Trophoblast cell (in vitro differentiated cells and primary cell): ENCODE results near the gene LRFN2.

ENCODE experiments used
- DNase-seq, 2 donors: peaks; one replicate each; pipeline ENCODE4 v3.0.0-alpha.2; 2016
- H2AFZ ChIP-seq: 2 replicates; pipeline ENCODE4 v1.6.1; 2013; ENCODE audit warnings: low read length, moderate library complexity, mild to moderate bottlenecking; ENCODE audit not compliant: insufficient read depth, poor library complexity
- H2AK5ac ChIP-seq: 2 replicates; pipeline ENCODE4 v1.6.1; 2013; ENCODE audit warnings: mild to moderate bottlenecking, low read length
- H2BK120ac ChIP-seq: 2 replicates; pipeline ENCODE4 v1.6.1; 2013; ENCODE audit warnings: low read length, mild to moderate bottlenecking, moderate library complexity; ENCODE audit not compliant: insufficient read depth, poor library complexity
- H2BK12ac ChIP-seq: 2 replicates; pipeline ENCODE4 v1.6.1; 2013; ENCODE audit warnings: mild to moderate bottlenecking, low read length, moderate library complexity
- H2BK5ac ChIP-seq: 2 replicates; pipeline ENCODE4 v1.6.1; 2013; ENCODE audit warnings: low read length, low read depth, moderate library complexity, mild to moderate bottlenecking; ENCODE audit not compliant: poor library complexity
- H3K14ac ChIP-seq: 2 replicates; pipeline ENCODE4 v1.6.1; 2013; ENCODE audit warnings: mild to moderate bottlenecking, low read length
- H3K18ac ChIP-seq: 2 replicates; pipeline ENCODE4 v1.6.1; 2013; ENCODE audit warnings: mild to moderate bottlenecking, low read length
- H3K23ac ChIP-seq: 2 replicates; pipeline ENCODE4 v1.6.1; 2013; ENCODE audit warnings: low read length
- H3K27ac ChIP-seq: 2 replicates; pipeline ENCODE4 v1.5.1; 2013; ENCODE audit warnings: low read depth, mild to moderate bottlenecking, inconsistent platforms, low read length, moderate library complexity
- H3K27me3 ChIP-seq: 2 replicates; pipeline ENCODE4 v1.6.1; 2013; ENCODE audit warnings: inconsistent platforms, mild to moderate bottlenecking, low read length, moderate library complexity; ENCODE audit not compliant: insufficient read depth
- H3K36me3 ChIP-seq, 2 experiments: 1 replicate in 1 of 2; 2 replicates in 1 of 2; pipeline ENCODE4 v1.6.1; 2013; ENCODE audit warnings: low read length in 2 of 2, mild to moderate bottlenecking in 2 of 2, moderate library complexity in 1 of 2; ENCODE audit not compliant: insufficient read depth in 2 of 2, control insufficient read depth in 1 of 2
- H3K4ac ChIP-seq: 2 replicates; pipeline ENCODE4 v1.6.1; 2013; ENCODE audit warnings: low read depth, mild to moderate bottlenecking, low read length, moderate library complexity
- H3K4me1 ChIP-seq, 2 experiments: 1 replicate in 1 of 2; 2 replicates in 1 of 2; pipeline ENCODE4 v1.6.1; 2013; ENCODE audit warnings: low read length in 2 of 2, mild to moderate bottlenecking in 2 of 2, moderate library complexity in 1 of 2; ENCODE audit not compliant: insufficient read depth in 2 of 2, control insufficient read depth in 1 of 2
- H3K4me2 ChIP-seq: 2 replicates; pipeline ENCODE4 v1.6.1; 2013; ENCODE audit warnings: inconsistent platforms, mild to moderate bottlenecking, low read length, moderate library complexity
- H3K4me3 ChIP-seq: 2 replicates; pipeline ENCODE4 v1.5.1; 2013; ENCODE audit warnings: mild to moderate bottlenecking, low read depth, low read length, inconsistent platforms
- H3K79me1 ChIP-seq: one replicate; pipeline ENCODE4 v1.6.1; 2013; ENCODE audit warnings: low read length
- H3K79me2 ChIP-seq: 2 replicates; pipeline ENCODE4 v1.6.1; 2013; ENCODE audit warnings: low read length, mild to moderate bottlenecking; ENCODE audit not compliant: control insufficient read depth, insufficient read depth, poor library complexity
- H3K9ac ChIP-seq: 2 replicates; pipeline ENCODE4 v1.6.1; 2013; ENCODE audit warnings: mild to moderate bottlenecking, low read length
- H3K9me3 ChIP-seq: 2 replicates; pipeline ENCODE4 v1.6.1; 2013; ENCODE audit warnings: low read depth, mild to moderate bottlenecking, control low read depth, inconsistent platforms, low read length; ENCODE audit not compliant: insufficient read depth
- H4K12ac ChIP-seq: 2 replicates; pipeline ENCODE4 v1.6.1; 2013; ENCODE audit warnings: low read depth, mild to moderate bottlenecking, low read length, moderate library complexity
- H4K8ac ChIP-seq: 2 replicates; pipeline ENCODE4 v1.6.1; 2013; ENCODE audit warnings: low read depth, mild to moderate bottlenecking, low read length, moderate library complexity
- H4K91ac ChIP-seq: one replicate; pipeline ENCODE4 v1.6.1; 2013; ENCODE audit warnings: low read depth, mild to moderate bottlenecking, low read length, moderate library complexity
- WGBS: extraction: QIAGEN DNeasy Blood & Tissue Kit; methylation state at CpG from one replicate; pipeline ENCODE4 v1.1.7; 2013; ENCODE audit warnings: missing lambda C conversion rate; ENCODE audit not compliant: insufficient read length, insufficient coverage; ENCODE audit errors: extremely low coverage; 5-methylcytosine and 5-hydroxymethylcytosine counted together

Gene LRFN2

GRCh38 chr6:40606526-40606925 is 19.4 kb upstream of the LRFN2 start:
- no peak overlapping the region for H3K4me2 ChIP-seq
- H3K79me2 ChIP-seq: no peaks in the 10 kb centered on the region
- no peak overlapping the region for H3K27ac ChIP-seq
- H4K12ac ChIP-seq: no peak overlapping the region
- no peak overlapping the region for H4K8ac ChIP-seq
- no peak overlapping the region for H2BK5ac ChIP-seq
- no peak overlapping the region for H3K18ac ChIP-seq
- no peak overlapping the region for H3K4ac ChIP-seq
- no peaks in the 10 kb centered on the region for H3K4me1 ChIP-seq
- no peak overlapping the region for H3K14ac ChIP-seq
- no peaks in the 10 kb centered on the region for H3K36me3 ChIP-seq
- no peak overlapping the region for H2BK12ac ChIP-seq
- H3K9ac ChIP-seq: no peak overlapping the region
- no peak overlapping the region for H2AFZ ChIP-seq
- WGBS: no CpG with 5 or more reads among the region's 2 CpGs
- DNase-seq: no peak
- no peak overlapping the region for H4K91ac ChIP-seq
- H3K27me3 ChIP-seq: no peaks in the 10 kb centered on the region
- H3K23ac ChIP-seq: peak overlapping the region; percentile 71
- no peaks in the 10 kb centered on the region for H3K9me3 ChIP-seq
- H2AK5ac ChIP-seq: no peak overlapping the region
- no peaks in the 10 kb centered on the region for H3K79me1 ChIP-seq
- no peak overlapping the region for H2BK120ac ChIP-seq
- no peak overlapping the region for H3K4me3 ChIP-seq

GRCh38 chr6:40604082-40604481 is 16.9 kb upstream of the LRFN2 start:
- H3K79me1 ChIP-seq: no peaks in the 10 kb centered on the region
- H3K27me3 ChIP-seq: no peaks in the 10 kb centered on the region
- H4K12ac ChIP-seq: no peak overlapping the region
- H2BK12ac ChIP-seq: no peak overlapping the region
- no peak overlapping the region for H3K4ac ChIP-seq
- no peak overlapping the region for H2AK5ac ChIP-seq
- H3K9ac ChIP-seq: no peak overlapping the region
- H3K27ac ChIP-seq: no peak overlapping the region
- WGBS: no CpG with 5 or more reads among the region's 2 CpGs
- DNase-seq: no peak
- H3K23ac ChIP-seq: peak overlapping the region; percentile 7
- H3K4me2 ChIP-seq: no peak overlapping the region
- no peak overlapping the region for H2AFZ ChIP-seq
- H3K14ac ChIP-seq: no peak overlapping the region
- no peak overlapping the region for H3K4me3 ChIP-seq
- no peak overlapping the region for H3K18ac ChIP-seq
- no peaks in the 10 kb centered on the region for H3K9me3 ChIP-seq
- no peaks in the 10 kb centered on the region for H3K36me3 ChIP-seq
- no peak overlapping the region for H2BK5ac ChIP-seq
- H3K79me2 ChIP-seq: no peaks in the 10 kb centered on the region
- no peak overlapping the region for H4K8ac ChIP-seq
- no peaks in the 10 kb centered on the region for H3K4me1 ChIP-seq
- no peak overlapping the region for H2BK120ac ChIP-seq
- H4K91ac ChIP-seq: no peak overlapping the region

DNA sequence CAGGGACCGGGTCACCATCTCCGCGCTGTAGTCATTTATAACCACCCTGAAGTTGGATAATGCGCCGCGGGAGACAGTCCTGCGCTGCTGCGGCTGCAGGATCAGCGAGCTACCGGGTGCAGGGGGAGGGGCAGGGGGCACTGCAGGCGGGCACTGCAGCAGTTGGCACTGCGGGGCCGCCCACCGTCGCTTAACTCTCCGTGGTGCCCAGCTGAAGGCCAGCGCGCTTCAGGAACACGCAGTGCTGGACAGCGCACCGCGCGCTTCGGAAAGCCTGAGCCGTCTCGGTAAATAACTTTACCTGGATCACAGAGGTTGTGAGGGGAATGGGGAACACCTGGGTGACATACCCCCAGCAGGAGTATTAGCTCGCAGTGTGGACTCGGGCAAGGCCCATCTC is 12.4 kb upstream of the LRFN2 start:
- Histone ChIP-seq H3K79me1 (no peaks in the 10 kb centered on the region), H4K12ac (no peak overlapping the region), H3K4me1 (no peaks in the 10 kb centered on the region), H2AFZ (no peak overlapping the region), H3K9me3 (no peaks in the 10 kb centered on the region), H2BK12ac (no peak overlapping the region), H3K4me2 (no peak overlapping the region), H3K36me3 (no peaks in the 10 kb centered on the region), H4K8ac (no peak overlapping the region), H2AK5ac (no peak overlapping the region), H3K14ac (no peak overlapping the region), H3K23ac (no peak overlapping the region), H3K9ac (no peak overlapping the region), H3K4ac (no peak overlapping the region), H3K27ac (no peak overlapping the region), H3K18ac (no peak overlapping the region), H4K91ac (no peak overlapping the region), H3K27me3 (no peaks in the 10 kb centered on the region), H3K79me2 (no peaks in the 10 kb centered on the region), H2BK120ac (no peak overlapping the region), H3K4me3 (no peak overlapping the region), H2BK5ac (no peak overlapping the region)
- DNase-seq: peak; percentile 17 to 36
- WGBS: no CpG with 5 or more reads among the region's 28 CpGs

GRCh38 chr6:40598516-40598915 is 11.4 kb upstream of the LRFN2 start:
- H4K91ac ChIP-seq: no peak overlapping the region
- H3K14ac ChIP-seq: no peak overlapping the region
- H2AFZ ChIP-seq: no peak overlapping the region
- H3K23ac ChIP-seq: no peak overlapping the region
- no peaks in the 10 kb centered on the region for H3K79me1 ChIP-seq
- H2BK12ac ChIP-seq: no peak overlapping the region
- no CpG with 5 or more reads among the region's 5 CpGs for WGBS
- H3K4me3 ChIP-seq: no peak overlapping the region
- H3K79me2 ChIP-seq: no peaks in the 10 kb centered on the region
- no peak for DNase-seq
- no peak overlapping the region for H4K12ac ChIP-seq
- H3K4ac ChIP-seq: no peak overlapping the region
- no peak overlapping the region for H2AK5ac ChIP-seq
- H2BK120ac ChIP-seq: no peak overlapping the region
- H3K27ac ChIP-seq: no peak overlapping the region
- H3K27me3 ChIP-seq: no peaks in the 10 kb centered on the region
- H3K36me3 ChIP-seq: no peaks in the 10 kb centered on the region
- H2BK5ac ChIP-seq: no peak overlapping the region
- H3K4me2 ChIP-seq: no peak overlapping the region
- H3K4me1 ChIP-seq: no peaks in the 10 kb centered on the region
- no peaks in the 10 kb centered on the region for H3K9me3 ChIP-seq
- H3K18ac ChIP-seq: no peak overlapping the region
- no peak overlapping the region for H4K8ac ChIP-seq
- H3K9ac ChIP-seq: no peak overlapping the region
